ENCODE results near the gene PNO1. TPM values are rescaled to one million over a fixed set of nuclear protein-coding genes. Genes with fewer than 3 reads are reported as not detected.

The PNO1 gene
- total RNA-seq, 4 donors from 2014 or later = 19.8 to 26.4 (median 23.6) TPM

DNA sequence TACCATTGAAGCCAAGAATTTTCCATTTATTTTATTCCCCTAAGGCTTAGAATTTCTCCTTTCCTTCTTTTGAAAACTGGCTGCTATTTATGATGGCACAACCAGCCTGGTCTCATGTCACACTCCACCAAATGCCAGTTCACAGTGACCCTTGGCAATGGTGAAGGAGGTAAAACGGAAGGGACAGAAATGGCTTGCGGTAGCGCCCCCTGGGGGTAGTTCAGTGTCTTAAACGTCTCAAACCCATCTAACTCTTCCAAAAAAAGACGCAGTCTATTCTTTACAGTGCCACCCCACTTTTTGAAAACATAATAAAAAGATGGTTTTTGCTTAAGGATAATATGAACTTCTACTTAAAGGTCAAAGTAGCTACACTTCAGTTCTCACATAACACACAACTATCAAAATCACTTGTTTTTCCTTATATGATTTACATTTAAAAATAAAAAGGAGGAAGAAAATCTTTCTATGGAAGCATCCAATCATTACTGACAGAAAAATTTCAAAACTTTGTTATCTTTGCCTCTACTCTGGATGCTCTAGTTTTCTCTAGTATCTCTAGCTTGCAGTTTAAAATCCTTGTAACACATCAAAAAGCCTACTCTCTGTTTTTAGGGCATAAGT, 28.0 kb downstream of the PNO1 start:
- in situ Hi-C loops (cut with MboI; ENCODE audit: low sequenced_read_pairs in 4 of 4) = no loop called here
- Histone ChIP-seq H3K9me3 (no peaks in the 10 kb centered on the region), H3K4me3 (no peak overlapping the region), H3K4me1 (no peaks in the 10 kb centered on the region), H3K36me3 (peaks cover 0 to 7% of the 10 kb centered on the region in 2 donors), H3K27ac (peak overlapping the region in 1 of 4 donors; percentile 30), H3K27me3 (no peaks in the 10 kb centered on the region)
- ATAC-seq (peak in 1 of 2 donors; percentile 74), DNase-seq (peak in 1 of 2 donors; percentile 51)
- TF ChIP-seq, protein P1, sequence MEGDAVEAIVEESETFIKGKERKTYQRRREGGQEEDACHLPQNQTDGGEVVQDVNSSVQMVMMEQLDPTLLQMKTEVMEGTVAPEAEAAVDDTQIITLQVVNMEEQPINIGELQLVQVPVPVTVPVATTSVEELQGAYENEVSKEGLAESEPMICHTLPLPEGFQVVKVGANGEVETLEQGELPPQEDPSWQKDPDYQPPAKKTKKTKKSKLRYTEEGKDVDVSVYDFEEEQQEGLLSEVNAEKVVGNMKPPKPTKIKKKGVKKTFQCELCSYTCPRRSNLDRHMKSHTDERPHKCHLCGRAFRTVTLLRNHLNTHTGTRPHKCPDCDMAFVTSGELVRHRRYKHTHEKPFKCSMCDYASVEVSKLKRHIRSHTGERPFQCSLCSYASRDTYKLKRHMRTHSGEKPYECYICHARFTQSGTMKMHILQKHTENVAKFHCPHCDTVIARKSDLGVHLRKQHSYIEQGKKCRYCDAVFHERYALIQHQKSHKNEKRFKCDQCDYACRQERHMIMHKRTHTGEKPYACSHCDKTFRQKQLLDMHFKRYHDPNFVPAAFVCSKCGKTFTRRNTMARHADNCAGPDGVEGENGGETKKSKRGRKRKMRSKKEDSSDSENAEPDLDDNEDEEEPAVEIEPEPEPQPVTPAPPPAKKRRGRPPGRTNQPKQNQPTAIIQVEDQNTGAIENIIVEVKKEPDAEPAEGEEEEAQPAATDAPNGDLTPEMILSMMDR (IDR thresholded peaks at IDR 0.05 in 4 of 5, conservative IDR thresholded peaks at IDR 0.05 in 1 of 5) = peak in 4 of 5 experiments; percentile 20 to 54 (median 36)
- TF ChIP-seq POLR2A (IDR thresholded peaks at IDR 0.05) = no peak
- intact Hi-C loops (cut with DNase I; ENCODE audit: low total_unique reads) = no loop called here

DNA sequence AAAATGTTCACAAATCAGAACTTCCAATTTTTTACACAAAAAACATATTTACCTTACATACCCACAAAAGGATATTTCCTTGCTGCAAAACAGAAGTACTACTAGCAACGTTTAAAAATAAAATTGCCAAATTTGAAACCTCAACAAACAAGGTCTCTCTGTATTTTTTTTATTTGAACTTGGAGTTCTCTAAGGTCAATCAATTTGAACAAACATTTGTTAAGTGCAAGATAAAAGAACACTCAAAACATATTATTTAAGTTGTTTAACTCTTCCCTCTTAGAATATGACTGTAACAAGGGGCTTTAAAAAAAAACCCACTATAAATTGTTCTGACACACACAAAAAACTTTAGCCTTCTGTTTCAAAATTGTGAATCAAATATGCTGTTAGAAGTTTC, 29.6 kb downstream of the PNO1 start:
- DNase-seq = no peak
- ATAC-seq = no peak
- in situ Hi-C loops (cut with MboI; ENCODE audit: low sequenced_read_pairs in 4 of 4) = no loop called here

DNA sequence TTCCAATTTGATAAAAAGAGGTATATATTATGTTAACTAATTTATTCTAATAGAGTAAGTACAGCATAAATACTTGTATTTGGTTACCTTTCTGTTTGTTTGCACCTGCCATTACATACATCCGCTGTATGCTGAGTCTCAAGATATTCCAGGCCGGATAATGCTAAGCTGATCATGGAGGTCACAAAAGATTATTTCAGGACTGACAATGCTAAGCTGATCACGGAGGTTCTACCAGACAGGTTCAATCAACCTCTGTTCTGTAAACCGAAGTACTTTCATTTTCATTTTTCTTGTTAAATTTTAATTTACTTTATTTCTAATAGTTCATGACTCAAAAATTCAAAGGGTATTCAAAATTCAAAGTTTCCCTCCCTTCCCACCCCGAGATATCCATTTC, 31.1 kb downstream of the PNO1 start:
- no peaks in the 10 kb centered on the region for H3K9me3 ChIP-seq
- H3K4me1 ChIP-seq = peaks cover 8 to 16% of the 10 kb centered on the region in 2 donors
- intact Hi-C loops (cut with DNase I; ENCODE audit: low total_unique reads) (no loop called here), in situ Hi-C loops (cut with MboI; ENCODE audit: low sequenced_read_pairs in 4 of 4) (no loop called here)
- peaks cover 0 to 7% of the 10 kb centered on the region in 2 donors for H3K36me3 ChIP-seq
- DNase-seq (no peak), ATAC-seq (no peak)
- H3K4me3 ChIP-seq = no peak overlapping the region
- no peaks in the 10 kb centered on the region for H3K27me3 ChIP-seq
- TF ChIP-seq, protein P1 (IDR thresholded peaks at IDR 0.05 in 4 of 5, conservative IDR thresholded peaks at IDR 0.05 in 1 of 5) = no peak
- no peak for TF ChIP-seq POLR2A (IDR thresholded peaks at IDR 0.05)
- no peak overlapping the region for H3K27ac ChIP-seq

More for the DNA sequence above, 29.6 kb downstream of the PNO1 start:
- no peaks in the 10 kb centered on the region for H3K9me3 ChIP-seq
- intact Hi-C loops (cut with DNase I; ENCODE audit: low total_unique reads) = no loop called here
- H3K27ac ChIP-seq = no peak overlapping the region
- H3K4me3 ChIP-seq = no peak overlapping the region
- H3K4me1 ChIP-seq = peaks cover 0 to 3% of the 10 kb centered on the region in 2 donors
- no peaks in the 10 kb centered on the region for H3K27me3 ChIP-seq
- TF ChIP-seq, protein P1 (IDR thresholded peaks at IDR 0.05 in 4 of 5, conservative IDR thresholded peaks at IDR 0.05 in 1 of 5) = no peak
- no peak for TF ChIP-seq POLR2A (IDR thresholded peaks at IDR 0.05)
- peaks cover 0 to 7% of the 10 kb centered on the region in 2 donors for H3K36me3 ChIP-seq

DNA sequence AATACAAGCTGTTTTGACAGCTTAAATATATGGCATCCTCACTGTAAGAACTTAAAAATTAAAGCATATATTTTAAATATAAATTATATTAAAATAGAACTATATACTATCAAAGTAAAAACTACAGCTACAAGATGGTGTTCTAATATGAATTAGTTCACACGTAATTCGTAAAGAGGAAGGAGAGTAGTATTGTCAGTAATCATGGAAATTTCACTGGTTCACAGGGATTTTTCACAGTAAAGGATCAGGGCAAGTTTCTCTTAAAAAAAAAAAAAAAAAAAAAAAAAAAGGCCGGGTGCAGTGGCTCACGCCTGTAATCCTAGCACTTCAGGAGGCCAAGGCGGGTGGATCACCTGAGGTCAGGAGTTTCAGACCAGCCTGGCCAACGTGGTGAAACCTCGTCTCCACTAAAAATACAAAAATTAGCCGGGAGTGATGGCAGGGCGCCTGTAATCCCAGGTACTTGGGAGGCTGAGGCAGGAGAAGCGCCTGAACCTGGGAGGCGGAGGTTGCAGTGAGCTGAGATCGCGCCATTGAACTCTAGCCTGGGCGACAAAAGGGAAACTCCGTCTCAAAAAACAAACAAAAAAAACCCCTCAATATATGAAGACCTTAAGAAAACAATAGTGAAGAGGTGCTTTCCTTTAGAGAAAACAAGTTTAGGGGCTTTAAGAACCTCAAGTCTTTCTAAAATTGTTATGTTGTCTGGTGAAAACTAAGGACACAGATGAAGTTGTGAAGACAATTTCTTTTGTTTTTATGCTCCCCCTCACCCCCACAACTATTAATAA, 32.5 kb downstream of the PNO1 start:
- no peaks in the 10 kb centered on the region for H3K27me3 ChIP-seq
- H3K4me3 ChIP-seq = no peak overlapping the region
- in situ Hi-C loops (cut with MboI; ENCODE audit: low sequenced_read_pairs in 4 of 4) = loop anchor here in 3 of 4 donors (10.0 kb wide), 1 partner anchor 55 kb away; no protein-coding TSS in a partner anchor
- TF ChIP-seq POLR2A (IDR thresholded peaks at IDR 0.05) = no peak
- TF ChIP-seq, protein P1 (IDR thresholded peaks at IDR 0.05 in 4 of 5, conservative IDR thresholded peaks at IDR 0.05 in 1 of 5) = no peak
- H3K4me1 ChIP-seq = peaks cover 18 to 27% of the 10 kb centered on the region in 2 donors
- no peak overlapping the region for H3K27ac ChIP-seq
- no peaks in the 10 kb centered on the region for H3K9me3 ChIP-seq
- no peak for ATAC-seq
- H3K36me3 ChIP-seq = peaks cover 0 to 7% of the 10 kb centered on the region in 2 donors
- no peak for DNase-seq
- intact Hi-C loops (cut with DNase I; ENCODE audit: low total_unique reads) = loop anchor here (10.0 kb wide), 1 partner anchor 95 kb away; no protein-coding TSS in a partner anchor
